ENCODE results near the gene VWA2. TPM values are rescaled to one million over a fixed set of nuclear protein-coding genes. Genes with fewer than 3 reads are reported as not detected.

VWA2 gene
- total and polyA plus RNA-seq, 2 donors (not counting 3 experiments of a cell fraction or from before 2014, with no cell fraction given) = not detected

DNA sequence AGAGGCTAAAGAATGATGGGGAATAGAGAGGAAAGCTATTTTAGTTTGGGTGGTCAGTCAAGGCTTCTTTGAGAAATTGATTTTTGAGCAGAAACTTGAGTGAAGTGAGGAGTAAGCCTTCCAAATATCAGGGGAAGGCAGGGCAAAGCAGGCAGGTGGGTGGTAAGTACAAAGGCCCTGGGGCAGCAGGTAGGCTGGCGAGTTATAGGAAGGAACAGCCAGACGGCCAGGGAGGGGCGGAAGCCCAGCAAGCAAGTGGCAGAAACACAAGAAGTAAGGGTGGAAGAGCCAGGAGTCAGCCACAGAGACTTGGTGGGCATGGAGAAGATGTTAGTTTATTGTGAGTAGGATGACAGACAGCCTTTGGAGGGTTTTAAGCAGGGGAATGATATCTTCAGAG, 34.9 kb downstream of the VWA2 start:
- BruUV-seq (replicated peaks) = no TSS peak

More for the DNA sequence above, 34.9 kb downstream of the VWA2 start:
- Histone ChIP-seq H3K4me2 (ENCODE audit: insufficient read depth, low read length) (no peak overlapping the region), H3K79me2 (ENCODE audit: control insufficient read depth, insufficient read depth, low read length) (no peaks in the 10 kb centered on the region), H3K4me3 (replicated peaks in 1 of 3; ENCODE audit: insufficient read depth in 1 of 3, low read depth in 1 of 3, low read length in 3 of 3) (no peak overlapping the region), H3K9me1 (replicated peaks; ENCODE audit: control insufficient read depth, extremely low read depth, insufficient read depth, low read length) (no peaks in the 10 kb centered on the region), H3K27ac (ENCODE audit: insufficient read depth, low read depth, low read length) (no peak overlapping the region), H3K27me3 (ENCODE audit: control insufficient read depth in 2 of 2, insufficient read depth in 2 of 2, low read length in 2 of 2) (no peaks in the 10 kb centered on the region), H3K9me3 (replicated peaks; ENCODE audit: control insufficient read depth, insufficient read depth, low read length) (no peaks in the 10 kb centered on the region), H4K20me1 (replicated peaks; ENCODE audit: control insufficient read depth, extremely low read depth, insufficient read depth, low read length) (no peaks in the 10 kb centered on the region), H2AFZ (ENCODE audit: low read depth, low read length) (no peak overlapping the region), H3K36me3 (ENCODE audit: control insufficient read depth in 2 of 2, extremely low read depth in 1 of 2, insufficient read depth in 2 of 2, low read length in 2 of 2) (no peaks in the 10 kb centered on the region), H3K9ac (replicated peaks; ENCODE audit: extremely low read depth, insufficient read depth, low read length) (no peak overlapping the region), H3K4me1 (ENCODE audit: control insufficient read depth, extremely low read depth, insufficient read depth, low read length) (peaks cover 7% of the 10 kb centered on the region)
- DNase-seq (ENCODE audit: low read depth, low spot score) (no peak), FAIRE-seq (no peak)
- intact Hi-C loops (cut with micrococcal nuclease) (no loop called here), dilution Hi-C loops (cut with MboI; ENCODE audit: extremely low pct_ligation_motif_present, low sequenced_read_pairs) (no loop called here)
- CTCF ChIA-PET = no interaction called here
- no peak for TF ChIP-seq POLR2AphosphoS5 (IDR thresholded peaks at IDR 0.05; ENCODE audit: insufficient read depth, low read depth, low read length)
- TF ChIP-seq POLR2A (IDR thresholded peaks at IDR 0.05; ENCODE audit: low read depth, low read length) = no peak
- no peak for TF ChIP-seq JUN (IDR thresholded peaks at IDR 0.05; ENCODE audit: borderline replicate concordance, insufficient read depth, insufficient read length, low read depth)
- TF ChIP-seq FOS (IDR thresholded peaks at IDR 0.05; ENCODE audit: borderline replicate concordance, insufficient read depth, low read length) = no peak
- no peak for TF ChIP-seq GATA2 (IDR thresholded peaks at IDR 0.05; ENCODE audit: insufficient read depth, insufficient read length, low read depth, low read length)
- no peak for TF ChIP-seq EZH2 (IDR thresholded peaks at IDR 0.05; ENCODE audit: borderline replicate concordance, low read depth, low read length, severe bottlenecking)
- TF ChIP-seq, protein P1, sequence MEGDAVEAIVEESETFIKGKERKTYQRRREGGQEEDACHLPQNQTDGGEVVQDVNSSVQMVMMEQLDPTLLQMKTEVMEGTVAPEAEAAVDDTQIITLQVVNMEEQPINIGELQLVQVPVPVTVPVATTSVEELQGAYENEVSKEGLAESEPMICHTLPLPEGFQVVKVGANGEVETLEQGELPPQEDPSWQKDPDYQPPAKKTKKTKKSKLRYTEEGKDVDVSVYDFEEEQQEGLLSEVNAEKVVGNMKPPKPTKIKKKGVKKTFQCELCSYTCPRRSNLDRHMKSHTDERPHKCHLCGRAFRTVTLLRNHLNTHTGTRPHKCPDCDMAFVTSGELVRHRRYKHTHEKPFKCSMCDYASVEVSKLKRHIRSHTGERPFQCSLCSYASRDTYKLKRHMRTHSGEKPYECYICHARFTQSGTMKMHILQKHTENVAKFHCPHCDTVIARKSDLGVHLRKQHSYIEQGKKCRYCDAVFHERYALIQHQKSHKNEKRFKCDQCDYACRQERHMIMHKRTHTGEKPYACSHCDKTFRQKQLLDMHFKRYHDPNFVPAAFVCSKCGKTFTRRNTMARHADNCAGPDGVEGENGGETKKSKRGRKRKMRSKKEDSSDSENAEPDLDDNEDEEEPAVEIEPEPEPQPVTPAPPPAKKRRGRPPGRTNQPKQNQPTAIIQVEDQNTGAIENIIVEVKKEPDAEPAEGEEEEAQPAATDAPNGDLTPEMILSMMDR (IDR thresholded peaks at IDR 0.05; ENCODE audit: extremely low read depth in 1 of 2, insufficient read depth in 1 of 2, low read depth in 1 of 2, low read length in 2 of 2) = no peak
- TF ChIP-seq, protein P2, sequence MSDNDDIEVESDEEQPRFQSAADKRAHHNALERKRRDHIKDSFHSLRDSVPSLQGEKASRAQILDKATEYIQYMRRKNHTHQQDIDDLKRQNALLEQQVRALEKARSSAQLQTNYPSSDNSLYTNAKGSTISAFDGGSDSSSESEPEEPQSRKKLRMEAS (IDR thresholded peaks at IDR 0.05; ENCODE audit: insufficient read depth, insufficient read length) = no peak
- no peak for TF ChIP-seq MYC (IDR thresholded peaks at IDR 0.05; ENCODE audit: low read depth, low read length)
- POLR2A ChIA-PET = no interaction called here
